ACHN (cell line): ENCODE data around the gene ABCA7.

ENCODE experiments used
- DNase-seq: peaks from one replicate; pipeline ENCODE4 v3.0.0-alpha.2; 2015
- in situ Hi-C: cut with HindIII; loops from 2 replicates; pipeline ENCODE4 v1.10.0; 2017; ENCODE audit warnings: low sequenced_read_pairs, low pct_ligation_motif_present, low pct_unique_long_range_greater_than_20kb

The ABCA7 gene

DNA sequence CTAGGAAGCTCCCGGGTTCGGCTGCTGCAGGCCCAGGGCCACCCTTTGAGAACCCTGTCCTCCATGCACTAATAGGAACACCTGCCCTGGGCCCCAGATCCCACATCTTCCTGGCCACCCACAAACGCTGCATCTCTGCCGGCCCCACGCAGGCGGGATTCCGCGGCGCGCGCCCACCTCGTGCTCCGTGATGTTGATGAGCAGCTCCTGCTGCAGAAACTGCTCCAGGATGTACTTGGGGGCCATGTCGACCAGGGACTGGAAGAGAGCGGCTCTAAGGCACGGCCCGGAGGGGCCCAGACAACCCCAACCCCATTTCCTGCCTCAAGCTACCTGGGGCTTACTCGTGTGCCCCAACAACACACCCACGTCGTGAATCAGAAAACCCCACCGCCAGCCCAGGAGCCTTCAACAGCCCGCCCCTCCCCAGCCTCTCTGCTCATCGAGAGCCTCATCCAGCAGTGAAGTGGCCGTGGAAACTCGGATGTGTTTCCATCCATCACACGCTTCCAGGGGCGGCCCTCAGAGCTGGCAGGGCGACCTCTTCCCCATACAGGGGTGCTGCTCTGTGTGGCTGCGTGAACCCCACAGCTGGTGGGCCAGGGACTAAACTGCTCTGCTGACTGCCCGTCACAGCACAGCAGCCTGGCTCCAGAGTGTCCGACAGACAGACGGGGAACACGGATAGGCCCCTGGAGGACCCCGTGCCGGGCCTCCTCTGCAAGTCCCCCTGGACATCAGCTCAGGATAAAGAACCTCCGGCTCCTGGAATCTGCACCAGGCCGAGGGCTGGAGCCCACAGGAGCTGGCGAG is 51.0 kb downstream of the ABCA7 start:
- no peak for DNase-seq
- in situ Hi-C loops, result no loop called here

DNA sequence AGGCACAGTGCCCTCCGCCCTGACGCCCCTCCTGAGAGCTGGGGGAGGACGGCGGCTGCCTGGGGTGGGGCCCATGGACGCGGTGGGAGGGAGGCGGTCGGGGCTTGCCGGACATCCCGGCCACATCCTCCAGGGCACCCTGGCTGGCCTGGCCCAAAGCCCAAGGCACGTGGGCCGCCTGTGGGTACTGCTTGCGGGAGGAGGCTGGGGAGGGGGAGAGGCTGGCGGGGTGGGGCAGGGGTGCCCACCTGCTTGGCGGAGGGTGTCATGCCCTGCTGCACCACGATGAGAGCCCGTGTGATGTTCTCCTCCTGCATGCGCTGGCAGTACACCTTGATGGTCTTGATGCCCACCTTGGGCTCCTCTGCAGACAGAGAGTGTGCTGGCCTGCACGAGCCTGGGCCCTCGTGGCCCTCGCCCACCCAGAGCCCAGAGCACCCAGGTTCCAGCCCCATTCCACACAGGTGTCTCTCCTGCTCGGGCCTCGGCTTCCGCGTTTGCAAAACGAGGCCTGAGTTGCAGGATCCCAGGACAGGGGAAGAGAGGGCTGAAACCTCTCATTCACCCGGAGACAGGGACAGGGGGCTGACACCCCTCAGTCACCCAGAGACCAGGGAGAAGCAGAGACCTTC is 51.8 kb downstream of the ABCA7 start:
- DNase-seq, result no peak
- in situ Hi-C loops, result no loop called here

DNA sequence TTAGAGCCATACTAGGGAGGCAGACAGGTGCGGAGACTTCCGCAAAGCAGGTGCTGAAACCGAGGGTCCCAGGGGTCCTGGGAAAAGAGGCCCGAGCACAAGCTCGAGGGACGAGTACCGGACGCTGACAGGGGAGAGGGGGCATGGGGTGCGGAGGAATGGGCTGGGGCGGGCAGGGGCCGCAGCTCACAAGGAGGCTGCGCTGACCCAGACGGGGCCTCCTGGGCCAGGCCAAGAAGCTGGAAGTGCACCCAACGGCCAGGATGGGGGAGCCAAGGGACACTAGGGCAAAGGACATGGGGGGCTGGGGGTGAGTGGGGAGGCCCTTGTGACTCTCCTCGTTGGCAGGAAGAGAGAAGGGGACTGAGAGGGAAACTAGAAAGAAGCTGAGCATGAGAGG is 53.4 kb downstream of the ABCA7 start:
- in situ Hi-C loops, result no loop called here
- no peak for DNase-seq

DNA sequence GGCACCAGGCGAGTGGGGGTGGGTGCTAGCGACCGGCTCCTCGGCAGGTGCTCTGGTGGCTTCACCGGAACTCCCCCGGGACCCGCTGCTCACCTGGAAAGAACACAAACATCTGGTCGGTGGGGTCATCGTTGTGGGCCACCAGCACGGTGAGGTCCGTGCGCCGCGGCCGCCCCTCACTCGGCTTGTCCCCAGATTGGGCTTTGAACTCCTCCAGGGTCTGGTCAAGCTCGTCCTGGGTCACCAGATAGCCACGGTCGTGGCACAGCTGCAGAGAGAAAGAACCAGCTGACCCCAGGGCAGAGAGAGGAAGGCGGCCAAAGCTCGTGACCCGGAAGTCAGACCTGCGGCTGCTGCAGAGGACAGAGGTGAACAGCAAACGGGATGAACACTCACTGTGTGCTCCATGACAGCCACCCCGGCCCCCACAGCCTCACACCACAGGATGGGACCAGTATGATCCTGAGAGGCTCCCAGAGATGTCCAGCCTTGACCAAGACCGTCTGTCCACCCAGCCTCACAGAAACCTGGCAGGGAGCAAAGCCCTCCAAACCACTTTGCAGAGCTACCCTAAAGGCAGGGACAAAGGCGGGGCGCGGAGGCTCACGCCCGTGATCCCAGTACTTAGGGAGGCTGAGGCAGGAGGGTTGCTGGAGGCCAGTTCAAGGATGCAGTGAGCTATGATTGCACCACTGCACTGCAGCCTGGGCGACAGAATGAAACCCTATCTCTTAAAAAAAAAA is 54.1 kb downstream of the ABCA7 start:
- in situ Hi-C loops, result no loop called here
- DNase-seq, result no peak

DNA sequence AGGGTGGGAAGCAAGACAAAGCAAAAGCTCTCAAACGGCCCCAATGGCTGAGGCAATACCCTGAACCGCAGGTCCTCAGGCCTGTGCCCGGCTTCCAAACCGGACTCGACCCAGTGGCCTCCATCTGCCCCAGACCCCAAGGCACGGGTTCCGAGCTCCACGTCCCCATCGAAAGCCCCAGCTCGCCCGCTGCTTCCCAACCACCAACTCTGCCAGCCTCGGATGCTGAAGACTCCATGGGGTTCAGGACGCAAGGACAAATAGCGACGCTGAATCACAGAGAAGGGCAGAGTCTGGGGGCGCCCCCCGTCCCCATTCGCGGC is 54.7 kb downstream of the ABCA7 start:
- DNase-seq, result no peak
- in situ Hi-C loops, result no loop called here

DNA sequence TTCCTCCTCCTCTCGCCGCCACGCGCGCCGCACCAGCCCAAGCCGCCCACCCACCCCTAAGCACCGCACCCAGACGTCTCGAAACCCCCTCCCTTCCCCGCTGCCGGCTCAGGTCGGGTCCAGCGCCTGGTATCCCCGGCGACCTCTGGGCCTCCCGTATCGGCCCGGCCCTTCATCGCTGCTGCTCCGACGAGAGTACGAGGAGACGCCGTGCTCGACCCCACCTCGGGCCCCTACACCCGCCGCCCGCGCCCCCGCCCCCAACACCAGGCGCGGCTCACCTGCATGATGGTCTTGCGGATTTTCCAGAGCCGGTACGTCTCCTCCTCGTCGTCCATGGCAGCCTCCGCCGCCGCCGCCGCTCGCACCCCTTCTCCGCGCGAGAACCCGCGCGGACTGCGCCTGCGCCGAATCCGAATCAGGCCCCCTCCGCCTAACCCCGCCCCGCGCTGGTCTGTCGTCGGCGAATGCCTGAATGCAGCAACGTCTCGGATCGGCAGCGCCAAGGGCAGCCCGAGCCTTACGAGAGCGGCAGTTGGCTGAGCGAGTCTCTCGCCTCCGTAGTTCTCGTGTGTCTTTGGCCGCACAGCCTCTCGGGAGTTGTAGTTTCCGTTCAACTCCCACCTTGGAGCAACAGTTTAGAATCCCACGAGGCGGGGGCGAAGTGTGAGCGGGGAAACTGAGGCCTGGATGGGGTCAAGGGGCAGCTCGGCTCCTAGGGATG is 55.2 kb downstream of the ABCA7 start, which contains the start of gene POLR2E:
Gene POLR2E (minus strand): TSS at position 398 of the 724 bp plus-strand sequence. CDS start 60 bp downstream, at position 338.
- DNase-seq, result peak; percentile 96
- in situ Hi-C loops, result no loop called here

DNA sequence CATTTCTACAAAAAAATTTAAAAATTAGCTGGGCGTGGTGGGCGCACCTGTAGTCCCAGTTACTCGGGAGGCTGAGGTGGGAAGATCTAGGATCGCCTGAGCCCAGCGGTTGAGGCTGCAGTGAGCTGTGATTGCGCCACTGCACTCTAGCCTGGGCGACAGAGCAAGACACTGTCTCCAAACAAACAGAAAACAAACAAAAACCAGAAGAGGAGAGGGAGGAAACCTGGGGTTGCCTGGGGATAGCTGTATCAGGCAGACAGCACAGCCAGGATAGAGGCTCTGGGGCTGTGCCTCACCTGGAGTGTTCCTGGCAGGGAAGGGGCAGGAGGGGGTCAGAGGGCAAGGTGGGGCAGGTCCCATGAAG is 57.9 kb downstream of the ABCA7 start:
- DNase-seq, result no peak
- in situ Hi-C loops, result no loop called here

DNA sequence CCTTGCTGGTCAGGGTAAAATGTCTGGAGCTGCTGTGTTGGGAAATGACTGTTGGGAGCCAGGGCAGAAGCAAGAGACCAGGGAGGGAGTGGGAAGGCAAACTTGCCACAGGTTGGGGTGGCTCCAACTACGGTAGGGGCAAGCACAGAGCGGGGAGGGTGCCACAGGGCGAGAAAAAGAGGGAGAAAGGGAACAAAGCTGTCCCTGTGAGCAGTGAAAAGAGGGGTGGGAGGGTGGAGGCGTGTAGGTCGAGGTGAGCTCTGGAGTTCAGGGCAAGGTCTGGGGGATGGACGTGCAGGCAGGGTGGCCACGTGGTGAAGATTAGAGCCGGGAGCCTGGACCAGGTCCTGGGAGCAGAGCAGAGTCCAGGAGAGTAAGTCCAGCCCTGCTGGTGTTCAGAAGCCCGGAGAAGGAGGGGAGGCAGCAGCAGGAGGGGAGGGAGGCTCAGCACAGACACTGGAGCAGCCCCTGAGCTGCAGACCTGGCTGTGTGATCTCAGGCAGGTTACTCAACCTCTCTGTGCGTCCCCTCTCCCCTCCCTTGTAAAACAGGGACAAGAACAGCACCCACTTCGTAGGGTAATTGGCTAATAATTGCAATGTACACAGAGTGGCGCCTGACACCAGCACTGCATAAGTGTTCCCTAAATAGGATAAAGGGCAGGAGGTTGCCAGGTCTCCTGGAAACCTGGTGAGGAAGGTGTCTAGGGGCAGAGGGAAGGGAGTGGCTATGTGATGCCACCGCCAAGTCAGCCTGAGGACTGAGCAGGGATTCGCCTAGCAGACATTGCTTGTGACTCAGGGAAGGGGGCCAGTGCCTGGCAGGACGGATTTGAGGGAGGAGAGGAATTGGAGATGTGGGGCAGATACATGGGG is 58.5 kb downstream of the ABCA7 start:
- DNase-seq, result no peak
- in situ Hi-C loops, result no loop called here

DNA sequence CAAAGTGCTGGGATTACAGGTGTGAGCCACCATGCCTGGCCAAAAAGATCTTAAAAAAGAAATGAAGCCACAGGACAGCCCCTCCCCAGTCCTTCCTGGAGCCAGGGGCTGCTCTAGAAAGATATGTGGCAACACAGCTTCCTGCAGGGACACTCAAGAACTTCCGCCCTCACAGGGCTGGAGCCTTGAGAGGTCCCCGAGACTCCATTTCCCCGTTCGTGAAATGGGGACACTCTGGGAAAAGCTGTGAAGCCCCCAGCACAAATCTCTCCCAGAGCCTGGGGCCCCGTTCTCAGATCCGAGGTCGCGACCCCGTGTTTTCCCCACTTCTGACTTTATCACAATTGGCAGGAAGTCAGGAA is 61.4 kb downstream of the ABCA7 start:
- in situ Hi-C loops, result no loop called here
- no peak for DNase-seq

DNA sequence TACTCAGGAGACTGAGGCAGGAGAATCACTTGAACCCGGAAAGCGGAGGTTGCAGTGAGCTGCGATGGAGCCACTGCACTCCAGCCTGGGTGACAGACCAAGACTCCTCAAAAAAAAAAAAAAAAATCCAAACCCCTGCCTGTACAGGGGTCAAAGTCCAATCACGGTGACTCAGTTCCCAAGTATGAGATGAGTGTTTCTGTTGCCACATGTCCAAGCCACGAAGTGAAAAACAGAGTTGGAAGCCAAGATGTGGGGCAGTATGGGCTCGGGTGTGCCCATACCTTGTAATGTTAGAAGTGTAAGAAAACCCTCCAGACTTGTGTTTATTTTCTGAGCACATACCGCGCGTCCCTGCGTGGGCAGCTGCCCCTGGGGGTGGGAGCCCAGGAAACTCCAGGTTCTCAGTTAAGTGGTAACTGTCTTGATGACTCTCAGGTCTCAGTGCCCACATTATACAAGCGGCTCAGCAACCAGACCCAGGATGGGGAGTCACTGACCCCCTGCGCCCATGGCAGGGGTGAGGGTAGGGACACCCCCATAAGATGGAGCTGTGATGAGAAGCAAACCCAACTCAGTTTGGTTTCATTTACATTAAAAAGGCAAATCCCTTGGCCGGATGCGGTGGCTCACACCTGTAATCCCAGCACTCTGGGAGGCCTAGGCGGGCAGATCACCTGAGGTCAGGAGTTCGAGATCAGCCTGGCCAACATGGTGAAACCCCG is 62.7 kb downstream of the ABCA7 start:
- peak; percentile 97 for DNase-seq
- in situ Hi-C loops, result no loop called here

DNA sequence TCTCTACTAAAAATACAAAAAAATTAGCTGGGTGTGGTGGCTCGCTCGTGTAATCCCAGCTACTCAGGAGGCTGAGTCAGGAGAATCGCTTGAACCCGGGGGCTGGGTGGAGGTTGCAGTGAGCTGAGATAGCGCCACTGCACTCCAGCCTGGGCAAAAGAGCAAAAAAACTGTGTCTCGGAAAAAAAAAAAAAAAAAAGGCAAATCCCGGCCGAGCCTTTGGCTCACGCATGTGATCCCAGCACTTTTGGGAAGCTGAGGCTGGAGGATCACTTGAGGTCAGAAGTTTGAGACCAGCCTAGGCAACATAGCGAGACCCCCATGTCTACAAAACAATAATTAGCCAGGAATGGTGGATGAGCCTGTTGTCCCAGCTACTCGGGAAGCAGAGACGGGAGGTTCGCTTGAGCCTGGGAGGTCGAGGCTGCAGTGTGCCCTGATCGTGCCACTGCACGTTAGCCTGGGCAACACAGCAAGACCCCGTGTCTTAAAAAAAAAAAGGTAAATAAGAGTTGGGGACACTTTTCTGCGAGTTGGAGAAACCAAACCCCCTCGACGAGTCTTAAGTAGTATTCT is 63.3 kb downstream of the ABCA7 start:
- in situ Hi-C loops, result no loop called here
- no peak for DNase-seq

DNA sequence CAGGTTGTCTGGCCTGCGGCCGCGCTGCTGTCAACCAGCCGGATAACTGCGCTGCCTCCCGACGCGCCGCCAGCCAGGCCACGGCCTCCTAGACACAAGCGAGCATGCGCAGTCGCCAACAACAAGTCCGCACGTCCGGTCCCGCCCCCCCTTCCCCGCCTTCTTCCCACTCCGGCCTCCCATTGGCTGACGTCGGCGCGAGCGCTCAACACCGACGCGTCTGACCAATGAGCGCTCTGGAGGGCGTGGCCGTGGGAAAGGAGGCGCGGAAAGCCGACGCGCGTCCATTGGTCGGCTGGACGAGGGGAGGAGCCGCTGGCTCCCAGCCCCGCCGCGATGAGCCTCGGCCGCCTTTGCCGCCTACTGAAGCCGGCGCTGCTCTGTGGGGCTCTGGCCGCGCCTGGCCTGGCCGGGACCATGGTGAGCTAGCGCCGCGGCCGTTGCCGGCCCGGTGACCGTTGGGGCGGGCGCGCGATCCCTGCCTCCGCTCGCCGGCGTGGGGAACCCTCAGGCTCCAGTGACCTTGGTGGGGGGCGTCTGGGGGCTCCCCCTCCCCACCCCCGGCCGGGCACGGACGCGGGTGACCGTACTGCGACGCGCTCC is 63.9 kb downstream of the ABCA7 start, which contains the start of gene GPX4:
Gene GPX4 (plus strand): TSS at position 287 of the 603 bp plus-strand sequence. CDS start 50 bp downstream, at position 337.
- DNase-seq, result peak; percentile 97
- in situ Hi-C loops, result no loop called here

DNA sequence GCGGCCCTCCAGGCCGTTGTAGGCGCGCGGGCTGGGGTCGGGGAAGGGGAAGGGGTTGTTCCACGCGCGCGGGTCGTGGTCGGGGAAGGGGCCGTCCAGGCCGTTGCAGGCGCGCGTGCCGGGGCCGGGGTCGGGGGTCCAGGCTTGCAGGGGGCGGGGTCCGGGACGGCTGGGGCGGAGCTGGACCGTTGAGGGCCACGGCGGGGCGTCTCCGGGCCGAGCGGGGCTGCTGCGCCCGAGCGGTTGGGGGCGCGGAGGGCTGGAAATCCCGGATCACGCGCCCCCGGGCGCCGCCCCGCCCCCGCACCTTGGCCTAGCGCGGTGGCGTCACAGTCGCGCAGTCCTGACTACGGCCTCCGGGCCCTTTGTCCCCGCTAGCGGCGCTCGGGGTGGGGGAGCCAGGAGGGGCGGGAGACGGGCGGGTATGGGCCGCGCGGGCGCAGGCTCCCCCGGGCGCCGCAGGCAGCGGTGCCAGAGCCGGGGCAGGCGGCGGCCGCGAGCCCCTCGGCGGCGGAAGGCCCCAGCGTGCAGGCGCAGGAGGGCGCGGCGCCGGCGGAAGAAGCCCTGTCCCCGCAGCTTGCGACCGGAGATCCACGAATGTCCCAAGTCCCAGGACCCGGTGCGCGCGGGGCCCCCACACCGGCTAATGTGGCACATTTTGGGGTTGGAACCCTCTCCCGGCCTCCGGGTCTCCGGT is 64.6 kb downstream of the ABCA7 start:
- DNase-seq, result peak; percentile 74

DNA sequence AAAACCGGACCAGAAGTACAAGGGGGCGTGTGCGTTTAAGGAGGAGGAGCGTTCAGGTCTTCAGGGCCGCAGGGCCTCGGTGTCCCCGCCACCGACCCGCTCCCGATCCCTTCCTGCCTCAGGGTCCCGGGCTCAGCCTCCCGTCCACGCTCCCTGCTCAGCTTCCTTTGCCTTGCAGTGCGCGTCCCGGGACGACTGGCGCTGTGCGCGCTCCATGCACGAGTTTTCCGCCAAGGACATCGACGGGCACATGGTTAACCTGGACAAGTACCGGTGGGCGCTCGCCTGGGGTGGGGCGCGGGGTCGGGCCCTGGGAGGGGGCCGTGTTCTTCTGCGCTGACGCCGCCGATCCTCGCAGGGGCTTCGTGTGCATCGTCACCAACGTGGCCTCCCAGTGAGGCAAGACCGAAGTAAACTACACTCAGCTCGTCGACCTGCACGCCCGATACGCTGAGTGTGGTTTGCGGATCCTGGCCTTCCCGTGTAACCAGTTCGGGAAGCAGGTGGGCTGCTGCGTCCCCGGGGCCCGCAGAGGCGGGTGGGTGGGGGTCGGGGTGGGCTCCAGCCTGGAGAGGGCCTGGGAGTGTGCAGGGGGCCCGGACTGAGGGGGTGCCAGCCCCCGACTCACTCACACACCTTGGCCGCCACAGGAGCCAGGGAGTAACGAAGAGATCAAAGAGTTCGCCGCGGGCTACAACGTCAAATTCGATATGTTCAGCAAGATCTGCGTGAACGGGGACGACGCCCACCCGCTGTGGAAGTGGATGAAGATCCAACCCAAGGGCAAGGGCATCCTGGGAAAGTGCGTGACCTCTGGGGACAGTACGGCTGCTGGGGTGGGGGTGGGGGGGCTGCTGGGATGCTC is 65.3 kb downstream of the ABCA7 start:
- in situ Hi-C loops, result no loop called here

More for the DNA sequence above, 64.6 kb downstream of the ABCA7 start:
- in situ Hi-C loops, result no loop called here

More for the DNA sequence above, 65.3 kb downstream of the ABCA7 start:
- peak; percentile 40 for DNase-seq
